Testis (tissue), 2 donors: ENCODE measurements around the gene TFAP2D.

Source experiments
- POLR2A ChIP-seq: fragments of 450-650 bp; IDR thresholded peaks from one replicate; pipeline ENCODE4 v1.6.1; 2017; ENCODE audit warnings: antibody characterized with exemption, mild to moderate bottlenecking, moderate library complexity
- TF ChIP-seq, protein P1 (sequence below), 3 experiments: fragments of 450-650 bp in 2 of 3; fragments of 200-600 bp in 1 of 3; sonication (generic) in 1 of 3; IDR thresholded peaks; one replicate each; pipeline ENCODE4 v1.5.1; 2016 to 2019; ENCODE audit warnings: antibody characterized with exemption in 3 of 3, mild to moderate bottlenecking in 2 of 3, moderate library complexity in 1 of 3

DNA sequence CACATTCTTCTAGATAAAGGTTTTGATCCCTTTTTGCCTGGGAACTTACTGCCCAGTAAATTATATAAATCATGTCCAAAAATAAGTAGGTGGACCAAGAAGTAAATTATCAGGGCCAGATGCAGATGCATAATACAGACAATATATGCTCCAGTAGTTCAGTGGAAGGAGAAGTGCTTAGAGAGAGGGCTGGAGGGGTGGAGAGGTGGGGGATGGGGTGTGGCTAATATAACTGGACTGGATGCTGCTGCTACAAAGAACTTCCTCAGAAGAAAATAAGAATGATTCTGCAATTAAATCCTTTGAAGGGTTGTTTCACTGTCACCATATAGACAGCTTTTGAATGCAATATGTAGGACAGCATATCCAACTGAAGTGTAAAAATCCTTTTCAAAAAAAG, 14.8 kb upstream of the TFAP2D start:
- TF ChIP-seq, protein P1, sequence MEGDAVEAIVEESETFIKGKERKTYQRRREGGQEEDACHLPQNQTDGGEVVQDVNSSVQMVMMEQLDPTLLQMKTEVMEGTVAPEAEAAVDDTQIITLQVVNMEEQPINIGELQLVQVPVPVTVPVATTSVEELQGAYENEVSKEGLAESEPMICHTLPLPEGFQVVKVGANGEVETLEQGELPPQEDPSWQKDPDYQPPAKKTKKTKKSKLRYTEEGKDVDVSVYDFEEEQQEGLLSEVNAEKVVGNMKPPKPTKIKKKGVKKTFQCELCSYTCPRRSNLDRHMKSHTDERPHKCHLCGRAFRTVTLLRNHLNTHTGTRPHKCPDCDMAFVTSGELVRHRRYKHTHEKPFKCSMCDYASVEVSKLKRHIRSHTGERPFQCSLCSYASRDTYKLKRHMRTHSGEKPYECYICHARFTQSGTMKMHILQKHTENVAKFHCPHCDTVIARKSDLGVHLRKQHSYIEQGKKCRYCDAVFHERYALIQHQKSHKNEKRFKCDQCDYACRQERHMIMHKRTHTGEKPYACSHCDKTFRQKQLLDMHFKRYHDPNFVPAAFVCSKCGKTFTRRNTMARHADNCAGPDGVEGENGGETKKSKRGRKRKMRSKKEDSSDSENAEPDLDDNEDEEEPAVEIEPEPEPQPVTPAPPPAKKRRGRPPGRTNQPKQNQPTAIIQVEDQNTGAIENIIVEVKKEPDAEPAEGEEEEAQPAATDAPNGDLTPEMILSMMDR (IDR thresholded peaks at IDR 0.05) = no peak
- TF ChIP-seq POLR2A = no peak
